Neural crest cell (in vitro differentiated cells): Measurements from ENCODE around the gene SLC2A2. TPM values are rescaled to one million over a fixed set of nuclear protein-coding genes. Genes with fewer than 3 reads are reported as not detected.

Source experiments
- DNase-seq: peaks from one replicate; pipeline ENCODE4 v3.0.0; 2021; ENCODE audit warnings: low read depth, mixed read lengths, low spot score
- H3K27ac Mint-ChIP-seq: one replicate; pipeline ENCODE4 v1.8.0; 2021; ENCODE audit warnings: mild to moderate bottlenecking, mixed read lengths; ENCODE audit not compliant: unreplicated experiment
- H3K27me3 Mint-ChIP-seq: 2 replicates; pipeline ENCODE4 v1.8.0; 2021; ENCODE audit warnings: low read depth, mild to moderate bottlenecking, mixed read lengths
- H3K36me3 Mint-ChIP-seq: 2 replicates; pipeline ENCODE4 v1.8.0; 2021; ENCODE audit warnings: low read depth, mild to moderate bottlenecking, mixed read lengths
- H3K4me1 Mint-ChIP-seq: 2 replicates; pipeline ENCODE4 v1.8.0; 2021; ENCODE audit warnings: mixed read lengths
- H3K4me3 Mint-ChIP-seq: one replicate; pipeline ENCODE4 v1.8.0; 2021; ENCODE audit warnings: mild to moderate bottlenecking, mixed read lengths
- H3K9me3 Mint-ChIP-seq: 2 replicates; pipeline ENCODE4 v1.8.0; 2021; ENCODE audit warnings: mixed read lengths
- CTCF ChIP-seq: fragments of 200-600 bp; sonication (generic); conservative IDR thresholded peaks from 2 replicates; pipeline ENCODE4 v1.5.0; 2021; ENCODE audit warnings: antibody characterized with exemption, mild to moderate bottlenecking
- total RNA-seq: library from RNA; stranded (reverse); gene quantifications from 2 replicates; pipeline ENCODE4 v1.2.1, GENCODE V29; 2021

SLC2A2 gene
- total RNA-seq, 1 donor from 2014 or later = not detected

GRCh38 chr3:171064461-171064860 is 37.9 kb upstream of the SLC2A2 start:
- DNase-seq = no peak
- H3K9me3 Mint-ChIP-seq = no peaks in the 10 kb centered on the region
- H3K4me3 Mint-ChIP-seq = no peak overlapping the region
- H3K36me3 Mint-ChIP-seq = peaks cover 38% of the 10 kb centered on the region
- H3K27me3 Mint-ChIP-seq = no peaks in the 10 kb centered on the region
- no peak for TF ChIP-seq CTCF
- no peaks in the 10 kb centered on the region for H3K4me1 Mint-ChIP-seq
- no peak overlapping the region for H3K27ac Mint-ChIP-seq

GRCh38 chr3:171061749-171062148 is 35.2 kb upstream of the SLC2A2 start:
- no peaks in the 10 kb centered on the region for H3K9me3 Mint-ChIP-seq
- H3K36me3 Mint-ChIP-seq = peaks cover 27% of the 10 kb centered on the region
- no peak overlapping the region for H3K4me3 Mint-ChIP-seq
- DNase-seq = no peak
- no peak for TF ChIP-seq CTCF
- no peaks in the 10 kb centered on the region for H3K4me1 Mint-ChIP-seq
- no peak overlapping the region for H3K27ac Mint-ChIP-seq
- no peaks in the 10 kb centered on the region for H3K27me3 Mint-ChIP-seq

GRCh38 chr3:171059978-171060377 is 33.5 kb upstream of the SLC2A2 start:
- peaks cover 16% of the 10 kb centered on the region for H3K36me3 Mint-ChIP-seq
- no peaks in the 10 kb centered on the region for H3K4me1 Mint-ChIP-seq
- no peak for DNase-seq
- TF ChIP-seq CTCF = no peak
- H3K9me3 Mint-ChIP-seq = no peaks in the 10 kb centered on the region
- no peak overlapping the region for H3K4me3 Mint-ChIP-seq
- H3K27me3 Mint-ChIP-seq = no peaks in the 10 kb centered on the region
- no peak overlapping the region for H3K27ac Mint-ChIP-seq

- H3K36me3 Mint-ChIP-seq = peaks cover 12% of the 10 kb centered on the region
- no peaks in the 10 kb centered on the region for H3K4me1 Mint-ChIP-seq
- H3K4me3 Mint-ChIP-seq = no peak overlapping the region
- TF ChIP-seq CTCF = no peak
- no peak for DNase-seq
- no peaks in the 10 kb centered on the region for H3K9me3 Mint-ChIP-seq
- H3K27me3 Mint-ChIP-seq = no peaks in the 10 kb centered on the region
- no peak overlapping the region for H3K27ac Mint-ChIP-seq
These were observed 32.5 kb upstream of the SLC2A2 start for GRCh38 chr3:171058873-171059603.

GRCh38 chr3:171058058-171058457 is 31.5 kb upstream of the SLC2A2 start:
- DNase-seq = no peak
- H3K27me3 Mint-ChIP-seq = no peaks in the 10 kb centered on the region
- peaks cover 2% of the 10 kb centered on the region for H3K9me3 Mint-ChIP-seq
- no peak overlapping the region for H3K27ac Mint-ChIP-seq
- H3K4me1 Mint-ChIP-seq = no peaks in the 10 kb centered on the region
- no peak for TF ChIP-seq CTCF
- no peak overlapping the region for H3K4me3 Mint-ChIP-seq
- H3K36me3 Mint-ChIP-seq = peaks cover 5% of the 10 kb centered on the region
